Measurements from ENCODE around the gene DNAH2. TPM values are rescaled to one million over a fixed set of nuclear protein-coding genes. Genes with fewer than 3 reads are reported as not detected.

Gene DNAH2
- total and polyA plus RNA-seq, 9 of the 15 experiments (the other 6 are each of a cell fraction or from before 2014, with no cell fraction given) = 0.03 TPM; not detected in 8

- TF ChIP-seq NRF1 (conservative IDR thresholded peaks at IDR 0.05 in 1 of 2, IDR thresholded peaks at IDR 0.05 in 1 of 2) = peak; percentile 77 to 81
- TF ChIP-seq TFE3 (CRISPR knock-in tag; IDR thresholded peaks at IDR 0.05) = no peak
- H3K9ac ChIP-seq (ENCODE audit: insufficient read depth in 1 of 2, low read depth in 2 of 2, low read length in 2 of 2) = no peak overlapping the region
- POLR2A ChIA-PET = no interaction called here
- DNase-seq (ENCODE audit: extremely low read depth in 1 of 4, low spot score in 3 of 4) = peak; percentile 23 to 44 (median 40)
- ATAC-seq = peak; percentile 60; the same call in 2 of the 3 replicates
- H3K36me3 ChIP-seq (ENCODE audit: control insufficient read depth, insufficient read depth, low read length) = no peaks in the 10 kb centered on the region
- H3K9me1 ChIP-seq (ENCODE audit: control insufficient read depth, insufficient read depth, low read length) = no peaks in the 10 kb centered on the region
- WGBS (ENCODE audit: insufficient coverage, low coverage, missing lambda C conversion rate) = 4% methylated on average over 6 of the region's 10 CpGs
- 0 out of 2 replicates have a peak, but pooled peaks cover 3% of the 10 kb centered on the region for H4K20me1 ChIP-seq (replicated peaks; ENCODE audit: control insufficient read depth, insufficient read depth, low read length)
- peaks cover 0 to 4% of the 10 kb centered on the region in 2 experiments; a peak in 3 of 5 replicates for H3K4me1 ChIP-seq (replicated peaks in 1 of 2; ENCODE audit: control insufficient read depth in 2 of 2, insufficient read depth in 2 of 2, low read length in 2 of 2)
- no peak overlapping the region for H3K4me3 ChIP-seq
- BruUV-seq (replicated peaks) = no TSS peak
- intact Hi-C loops (cut with micrococcal nuclease) = loop anchor here (1.0 to 10.0 kb wide), 6 partner anchors 80 to 315 kb away; partner anchors contain the start of genes CYB5D1, NAA38 and TMEM88
- peaks cover 15 to 39% of the 10 kb centered on the region in 2 experiments; a peak in 4 of 5 replicates for H3K27me3 ChIP-seq (ENCODE audit: control insufficient read depth in 2 of 2, insufficient read depth in 2 of 2, low read length in 2 of 2)
- FAIRE-seq = no peak
- in situ Hi-C loops (cut with MboI) = loop anchor here (10.0 kb wide), 1 partner anchor 242 kb away; no protein-coding TSS in a partner anchor
- CTCF ChIA-PET (ENCODE audit: low intra/inter-chr PET ratio) = interaction anchor here (0.7 to 2.3 kb wide), 8 partner anchors 80 to 317 kb away, joined by 3 to 12 read pairs (median 6); partner anchors contain the start of genes CYB5D1 and NAA38
- no peaks in the 10 kb centered on the region for H3K79me2 ChIP-seq (ENCODE audit: control insufficient read depth, insufficient read depth, low read length)
- peak overlapping the region; percentile 49; the same call in 1 of the 2 replicates for H3K4me2 ChIP-seq (ENCODE audit: insufficient read depth, low read length)
- H3K9me3 ChIP-seq (replicated peaks; ENCODE audit: control insufficient read depth, insufficient read depth, low read depth, low read length) = no peaks in the 10 kb centered on the region
- H2AFZ ChIP-seq (ENCODE audit: low read depth, low read length) = no peak overlapping the region
- H3K27ac ChIP-seq (ENCODE audit: extremely low read depth, low read depth, low read length) = no peak overlapping the region
Observed at GRCh38 chr17:7742729-7743128, 25.2 kb downstream of the DNAH2 start.

Data from K562 (cell line).